Endothelial cell (in vitro differentiated cells): ENCODE measurements around the gene NACA2. TPM values are rescaled to one million over a fixed set of nuclear protein-coding genes. Genes with fewer than 3 reads are reported as not detected.

Source experiments
- DNase-seq: peaks from one replicate; pipeline ENCODE4 v3.0.0; 2021; ENCODE audit warnings: low spot score
- H3K27ac Mint-ChIP-seq: one replicate; pipeline ENCODE4 v1.8.0; 2021; ENCODE audit warnings: mixed read lengths, inconsistent platforms; ENCODE audit not compliant: unreplicated experiment
- H3K27me3 Mint-ChIP-seq: one replicate; pipeline ENCODE4 v1.8.0; 2021; ENCODE audit warnings: mild to moderate bottlenecking, moderate library complexity, mixed read lengths, inconsistent platforms; ENCODE audit not compliant: unreplicated experiment
- H3K36me3 Mint-ChIP-seq: one replicate; pipeline ENCODE4 v1.8.0; 2021; ENCODE audit warnings: mild to moderate bottlenecking, low read depth, mixed read lengths, inconsistent platforms; ENCODE audit not compliant: unreplicated experiment
- H3K4me1 Mint-ChIP-seq: one replicate; pipeline ENCODE4 v1.8.0; 2021; ENCODE audit warnings: mild to moderate bottlenecking, mixed read lengths, inconsistent platforms; ENCODE audit not compliant: unreplicated experiment
- H3K4me3 Mint-ChIP-seq: one replicate; pipeline ENCODE4 v1.8.0; 2021; ENCODE audit warnings: mild to moderate bottlenecking, mixed read lengths, inconsistent platforms; ENCODE audit not compliant: unreplicated experiment
- H3K9me3 Mint-ChIP-seq: one replicate; pipeline ENCODE4 v1.8.0; 2021; ENCODE audit warnings: mixed read lengths, inconsistent platforms; ENCODE audit not compliant: unreplicated experiment
- total RNA-seq: library from RNA; stranded (reverse); fragmentation: NEBNext Ultra II Directional; extraction: Animal tissue kit (Norgen Biotek cat#: 25700); gene quantifications from one replicate; pipeline ENCODE4 v1.2.1, GENCODE V29; 2021; ENCODE audit not compliant: unreplicated experiment
- TF ChIP-seq, protein P1 (sequence below): fragments of 200-600 bp; sonication (generic); IDR thresholded peaks from one replicate; pipeline ENCODE4 v1.5.0; 2021; ENCODE audit warnings: antibody characterized with exemption; ENCODE audit not compliant: unreplicated experiment

The NACA2 gene
- total RNA-seq, 1 donor from 2014 or later = not detected

DNA sequence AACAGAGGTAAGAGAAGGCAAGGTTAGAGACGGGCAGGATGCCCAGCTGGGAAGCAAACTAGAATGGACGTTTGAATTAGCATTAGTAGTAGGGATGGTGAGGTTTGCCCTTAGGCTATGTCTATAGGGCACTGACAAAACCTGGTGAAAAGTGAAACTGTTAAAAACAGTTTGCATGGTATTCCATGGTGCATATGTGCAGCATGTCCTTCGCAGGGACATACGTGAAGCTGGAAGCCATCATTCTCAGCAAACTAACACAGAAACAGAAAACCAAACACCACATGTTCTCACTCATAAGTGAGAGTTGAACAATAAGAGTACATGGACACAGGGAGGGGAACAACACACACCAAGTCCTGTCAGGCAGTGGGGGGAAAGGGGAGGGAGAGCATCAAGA lies 25.8 kb downstream of the NACA2 start:
- Mint-ChIP-seq H3K4me3 (no peak overlapping the region), H3K27ac (no peak overlapping the region)
- DNase-seq = no peak

DNA sequence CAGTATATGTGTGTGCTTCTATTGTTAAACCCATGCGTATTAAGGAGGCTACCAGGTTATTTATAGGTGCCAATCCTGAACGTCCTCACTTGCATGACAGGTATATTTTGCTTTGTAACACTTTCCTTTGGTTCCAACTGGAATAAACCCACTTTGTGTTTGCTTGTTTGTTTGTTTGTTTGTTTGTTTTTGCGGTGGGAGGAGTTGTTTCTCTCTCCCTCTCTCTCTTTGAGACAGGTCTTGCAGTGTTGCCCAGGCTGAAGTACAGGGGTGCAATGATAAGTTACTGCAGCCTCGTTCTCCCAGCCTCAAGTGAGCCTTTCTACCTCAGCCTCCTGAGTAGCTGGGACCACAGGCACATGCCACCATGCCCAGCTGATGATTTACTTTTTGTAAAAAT lies 28.7 kb downstream of the NACA2 start:
- Mint-ChIP-seq H3K9me3 (no peaks in the 10 kb centered on the region), H3K36me3 (no peaks in the 10 kb centered on the region), H3K27ac (no peak overlapping the region), H3K4me3 (no peak overlapping the region), H3K4me1 (no peaks in the 10 kb centered on the region), H3K27me3 (no peaks in the 10 kb centered on the region)
- TF ChIP-seq, protein P1, sequence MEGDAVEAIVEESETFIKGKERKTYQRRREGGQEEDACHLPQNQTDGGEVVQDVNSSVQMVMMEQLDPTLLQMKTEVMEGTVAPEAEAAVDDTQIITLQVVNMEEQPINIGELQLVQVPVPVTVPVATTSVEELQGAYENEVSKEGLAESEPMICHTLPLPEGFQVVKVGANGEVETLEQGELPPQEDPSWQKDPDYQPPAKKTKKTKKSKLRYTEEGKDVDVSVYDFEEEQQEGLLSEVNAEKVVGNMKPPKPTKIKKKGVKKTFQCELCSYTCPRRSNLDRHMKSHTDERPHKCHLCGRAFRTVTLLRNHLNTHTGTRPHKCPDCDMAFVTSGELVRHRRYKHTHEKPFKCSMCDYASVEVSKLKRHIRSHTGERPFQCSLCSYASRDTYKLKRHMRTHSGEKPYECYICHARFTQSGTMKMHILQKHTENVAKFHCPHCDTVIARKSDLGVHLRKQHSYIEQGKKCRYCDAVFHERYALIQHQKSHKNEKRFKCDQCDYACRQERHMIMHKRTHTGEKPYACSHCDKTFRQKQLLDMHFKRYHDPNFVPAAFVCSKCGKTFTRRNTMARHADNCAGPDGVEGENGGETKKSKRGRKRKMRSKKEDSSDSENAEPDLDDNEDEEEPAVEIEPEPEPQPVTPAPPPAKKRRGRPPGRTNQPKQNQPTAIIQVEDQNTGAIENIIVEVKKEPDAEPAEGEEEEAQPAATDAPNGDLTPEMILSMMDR = no peak
- DNase-seq = no peak

More for the DNA sequence above, 25.8 kb downstream of the NACA2 start:
- TF ChIP-seq, protein P1 = no peak
- H3K4me1 Mint-ChIP-seq = no peaks in the 10 kb centered on the region
- no peaks in the 10 kb centered on the region for H3K27me3 Mint-ChIP-seq
- no peaks in the 10 kb centered on the region for H3K36me3 Mint-ChIP-seq
- no peaks in the 10 kb centered on the region for H3K9me3 Mint-ChIP-seq

DNA sequence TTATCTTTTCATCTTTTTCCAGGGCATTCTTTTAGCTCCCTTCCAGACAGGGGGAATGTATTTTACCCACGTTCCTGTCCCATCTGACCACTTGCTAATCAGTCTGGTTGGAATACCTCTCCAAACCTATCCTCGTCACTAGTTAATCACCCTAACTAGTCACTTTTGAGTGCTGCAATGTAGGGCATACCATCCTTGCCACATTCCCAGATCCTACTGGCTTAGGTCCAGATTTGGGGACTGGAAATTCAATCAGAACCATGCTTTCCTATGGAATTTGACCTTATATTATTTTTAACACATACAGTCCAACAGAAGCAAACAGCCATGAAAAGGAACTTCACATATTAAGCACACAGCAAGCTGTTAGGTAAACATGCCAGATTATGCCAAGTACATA lies 29.7 kb downstream of the NACA2 start:
- Mint-ChIP-seq H3K4me3 (no peak overlapping the region), H3K9me3 (no peaks in the 10 kb centered on the region), H3K36me3 (no peaks in the 10 kb centered on the region), H3K27me3 (no peaks in the 10 kb centered on the region), H3K27ac (no peak overlapping the region), H3K4me1 (no peaks in the 10 kb centered on the region)
- no peak for DNase-seq
- TF ChIP-seq, protein P1 = no peak

DNA sequence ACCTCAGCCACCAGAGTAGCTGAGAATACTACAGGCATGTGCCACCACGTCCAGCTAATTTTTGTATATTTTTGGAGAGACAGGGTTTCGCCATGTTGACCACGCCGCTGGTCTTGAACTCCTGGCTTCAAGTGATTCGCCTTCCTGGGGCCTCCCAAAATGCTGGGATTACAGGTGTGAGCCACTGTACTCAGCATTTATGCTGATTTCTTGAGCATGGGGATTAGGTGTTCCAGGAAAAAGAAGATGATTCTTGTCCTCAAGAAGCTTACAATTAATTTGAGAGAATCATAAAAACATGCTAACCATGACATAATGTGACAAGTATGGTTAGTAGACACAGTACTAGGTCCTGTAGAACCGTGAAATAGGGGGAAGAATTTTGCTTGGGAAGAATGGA lies 30.9 kb downstream of the NACA2 start:
- TF ChIP-seq, protein P1 = no peak
- no peak for DNase-seq
- H3K27me3 Mint-ChIP-seq = no peaks in the 10 kb centered on the region
- H3K27ac Mint-ChIP-seq = no peak overlapping the region
- H3K9me3 Mint-ChIP-seq = no peaks in the 10 kb centered on the region
- H3K4me3 Mint-ChIP-seq = no peak overlapping the region
- H3K4me1 Mint-ChIP-seq = no peaks in the 10 kb centered on the region
- H3K36me3 Mint-ChIP-seq = no peaks in the 10 kb centered on the region

DNA sequence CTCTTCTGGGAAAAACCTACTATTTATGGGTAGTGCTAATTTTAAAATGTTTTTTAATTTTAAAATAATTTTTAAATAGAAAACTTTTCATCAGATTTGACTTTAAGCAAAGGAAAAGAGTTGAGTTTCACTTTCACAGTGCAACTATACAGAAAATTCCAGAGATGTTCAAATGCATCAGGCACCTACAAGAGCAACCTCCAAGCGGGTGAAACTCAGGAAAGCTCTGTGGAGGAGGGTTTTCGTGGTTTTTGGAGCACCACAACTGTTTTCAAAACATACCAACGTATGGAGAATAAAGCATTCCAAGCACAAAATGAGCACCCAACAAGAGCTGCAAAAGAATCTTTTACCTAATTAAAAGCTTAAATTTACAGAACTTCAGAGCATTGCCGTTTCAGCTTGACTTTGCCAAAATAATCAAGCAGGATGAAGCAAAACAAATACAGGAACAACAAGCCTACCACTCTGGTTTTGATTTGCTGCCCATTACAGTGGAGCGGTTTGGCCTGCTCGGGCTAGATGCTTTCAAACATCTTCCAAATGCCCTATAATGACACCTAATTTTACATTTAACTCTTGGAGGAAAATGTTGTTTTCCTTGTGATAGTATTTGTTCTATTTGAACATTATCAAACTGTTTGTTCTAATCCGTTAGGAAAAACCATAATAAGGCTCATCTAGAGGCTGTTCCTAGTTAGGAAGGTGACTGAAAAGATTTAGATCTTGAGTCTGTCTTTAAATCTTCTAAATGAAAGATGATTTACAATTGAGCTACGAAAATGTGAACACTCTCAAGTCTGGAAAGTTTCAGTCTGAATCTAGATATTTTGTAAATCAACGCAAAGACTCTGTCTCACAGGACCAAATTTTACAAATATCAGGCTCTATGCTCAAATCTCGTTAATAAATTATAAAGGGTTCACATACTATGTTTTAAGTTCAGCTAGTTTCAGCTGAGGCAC lies 34.5 kb downstream of the NACA2 start:
- TF ChIP-seq, protein P1 = no peak
- Mint-ChIP-seq H3K27me3 (no peaks in the 10 kb centered on the region), H3K36me3 (no peaks in the 10 kb centered on the region), H3K4me1 (no peaks in the 10 kb centered on the region), H3K9me3 (no peaks in the 10 kb centered on the region), H3K4me3 (no peak overlapping the region), H3K27ac (no peak overlapping the region)
- no peak for DNase-seq
